SH-SY5Y (cell line): ENCODE results near the gene ATP5ME.

Experiments
- GATA2 ChIP-seq: IDR thresholded peaks from 2 replicates; pipeline ENCODE4 v1.6.1; 2011; ENCODE audit warnings: mild to moderate bottlenecking, low read depth, low read length
- GATA3 ChIP-seq: IDR thresholded peaks from 2 replicates; pipeline ENCODE4 v1.6.1; 2011; ENCODE audit warnings: low read depth, mild to moderate bottlenecking, low read length, moderate library complexity

DNA sequence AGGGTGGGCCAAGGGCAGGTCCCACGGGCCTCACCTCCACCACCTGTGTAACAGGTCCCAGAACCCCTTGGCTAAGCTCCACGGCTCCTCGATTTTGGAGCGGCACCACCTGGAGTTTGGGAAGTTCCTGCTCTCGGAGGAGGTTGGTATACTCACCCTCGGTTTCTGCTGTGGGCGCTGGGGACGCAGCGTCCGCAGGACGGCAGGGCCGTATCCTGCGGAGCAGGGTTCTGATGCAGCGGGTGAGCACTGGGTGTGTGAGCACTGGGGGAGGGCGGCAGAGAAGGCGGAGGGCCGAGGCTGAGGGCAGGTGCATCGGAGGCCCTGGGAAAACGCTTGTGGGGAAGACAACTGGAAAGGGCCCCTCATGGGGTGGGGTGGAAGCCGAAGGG lies 11.0 kb downstream of the ATP5ME start:
- TF ChIP-seq GATA2 (no peak), GATA3 (no peak)
